Liver (tissue), 9 donors: ENCODE measurements around the gene ISG15. TPM values are rescaled to one million over a fixed set of nuclear protein-coding genes. Genes with fewer than 3 reads are reported as not detected.
"Not testable (repeated sequence)": the region's sequence is repeated elsewhere in the genome, so short reads cannot be mapped to it uniquely, and the experiment has no call there.

Experiments
- DNase-seq: peaks from one replicate; pipeline ENCODE4 v3.0.0-alpha.2; 2017; ENCODE audit warnings: low spot score
- H3K27ac ChIP-seq, 2 donors: one replicate each; pipeline ENCODE4 v1.7.0; 2013; ENCODE audit warnings: inconsistent platforms in 2 of 2, low read length in 2 of 2, control low read depth in 1 of 2, low read depth in 1 of 2, mild to moderate bottlenecking in 1 of 2
- H3K27me3 ChIP-seq, 4 donors: one replicate each; pipeline versions ENCODE4 v1.6.1 to v1.7.0; 2013; ENCODE audit warnings: low read length in 3 of 4, inconsistent platforms in 1 of 4, mild to moderate bottlenecking in 1 of 4, moderate library complexity in 1 of 4; ENCODE audit not compliant: control insufficient read depth in 4 of 4, insufficient read depth in 4 of 4
- H3K36me3 ChIP-seq, 4 donors: one replicate each; pipeline versions ENCODE4 v1.6.1 to v1.7.0; 2013; ENCODE audit warnings: low read length in 3 of 4, mild to moderate bottlenecking in 3 of 4, low read depth in 1 of 4, moderate library complexity in 1 of 4; ENCODE audit not compliant: control insufficient read depth in 4 of 4, insufficient read depth in 3 of 4
- H3K4me1 ChIP-seq, 4 donors: one replicate each; pipeline versions ENCODE4 v1.6.1 to v1.7.0; 2013; ENCODE audit warnings: low read length in 3 of 4, mild to moderate bottlenecking in 3 of 4, moderate library complexity in 1 of 4; ENCODE audit not compliant: control insufficient read depth in 4 of 4, insufficient read depth in 4 of 4
- H3K4me3 ChIP-seq, 3 donors: one replicate each; pipeline versions ENCODE4 v1.6.1 to v1.7.0; 2013; ENCODE audit warnings: low read length in 3 of 3, control low read depth in 1 of 3, low read depth in 1 of 3, mild to moderate bottlenecking in 1 of 3
- H3K9ac ChIP-seq, 2 donors: one replicate each; pipeline ENCODE4 v1.7.0; 2013; ENCODE audit warnings: low read length in 2 of 2, mild to moderate bottlenecking in 2 of 2, moderate library complexity in 2 of 2, control low read depth in 1 of 2, low read depth in 1 of 2
- H3K9me3 ChIP-seq, 4 donors: one replicate each; pipeline versions ENCODE4 v1.6.1 to v1.7.0; 2013; ENCODE audit warnings: low read length in 3 of 4; ENCODE audit not compliant: control insufficient read depth in 4 of 4
- CTCF ChIP-seq: fragments of 150-350 bp; IDR thresholded peaks from 2 replicates; pipeline ENCODE4 v1.5.1; 2017; ENCODE audit warnings: improper control_type of control experiment, low read depth, low read length; ENCODE audit not compliant: missing input control
- RAD21 ChIP-seq, 2 donors: IDR thresholded peaks; 2 replicates each; pipeline ENCODE4 v1.6.1; 2016; ENCODE audit warnings: antibody characterized with exemption in 2 of 2, mild to moderate bottlenecking in 2 of 2
- ZBTB33 ChIP-seq: IDR thresholded peaks from 2 replicates; pipeline ENCODE4 v1.6.1; 2016; ENCODE audit warnings: antibody characterized with exemption
- WGBS: extraction: QIAGEN DNeasy Blood & Tissue Kit; methylation state at CpG from one replicate; pipeline ENCODE4 v1.1.7; 2013; 5-methylcytosine and 5-hydroxymethylcytosine counted together
- polyA plus RNA-seq, 2 donors: library from polyadenylated mRNA; stranded (reverse) in 1 of 2; unstranded in 1 of 2; fragments of 200-250 nt in 1 of 2; fragments of >200 nt in 1 of 2; fragmentation: Nextera tagmentation in 1 of 2; extraction: Ambion mirVana in 1 of 2; gene quantifications; one replicate each; pipeline versions ENCODE4 v1.2.1 to v1.2.3, GENCODE V29; 2013 to 2015
- total RNA-seq, 2 donors: library from RNA; depleted of rRNA; stranded (reverse); fragments of >200 nt; gene quantifications; one replicate each; pipeline ENCODE4 v1.2.3, GENCODE V29; 2014
- donor health status: healthy.
- donor health status: healthy.
- donor health status: healthy.
- donor health status: healthy.
- donor health status: healthy.

ISG15 gene
- total and polyA plus RNA-seq, 4 donors = 9.3 to 89.4 (median 56.5) TPM

- H3K27ac ChIP-seq = no peak overlapping the region
- 85% methylated on average over 20 of the region's 20 CpGs for WGBS
- peak; percentile 44 for DNase-seq
- no peak overlapping the region for H3K4me3 ChIP-seq
- no peaks in the 10 kb centered on the region for H3K36me3 ChIP-seq
- peaks cover 6 to 19% (median 14%) of the 10 kb centered on the region in 4 donors for H3K4me1 ChIP-seq
- no peaks in the 10 kb centered on the region for H3K27me3 ChIP-seq
- no peaks in the 10 kb centered on the region for H3K9me3 ChIP-seq
- TF ChIP-seq ZBTB33 = no peak
- peak; percentile 23 to 41 for TF ChIP-seq RAD21 (IDR thresholded peaks at IDR 0.05)
- no peak for TF ChIP-seq CTCF
- no peak overlapping the region for H3K9ac ChIP-seq
Observed at GRCh38 chr1:1014799-1015681, 1.7 kb downstream of the ISG15 start.

GRCh38 chr1:1017397-1018320, 4.4 kb downstream of the ISG15 start:
- WGBS = 85% methylated on average over 17 of the region's 17 CpGs
- not testable (repeated sequence) for H3K27ac ChIP-seq, H3K9ac ChIP-seq, H3K4me3 ChIP-seq, DNase-seq, H3K27me3 ChIP-seq, H3K36me3 ChIP-seq, H3K9me3 ChIP-seq
- H3K4me1 ChIP-seq = peaks cover 11 to 23% (median 16%) of the 10 kb centered on the region in 4 donors

- not testable (repeated sequence) for DNase-seq
Observed at GRCh38 chr1:1018321-1018685, 5.0 kb downstream of the ISG15 start.

More at GRCh38 chr1:1018321-1018685, 5.0 kb downstream of the ISG15 start:
- WGBS = 95% methylated on average over 26 of the region's 26 CpGs
- not testable (repeated sequence) for H3K27ac ChIP-seq, H3K36me3 ChIP-seq, H3K9ac ChIP-seq, H3K27me3 ChIP-seq, H3K4me3 ChIP-seq, H3K9me3 ChIP-seq
- H3K4me1 ChIP-seq = peaks cover 11 to 23% (median 14%) of the 10 kb centered on the region in 4 donors
